Mesothelial cell of epicardium (in vitro differentiated cells): ENCODE results near the gene KIFC3. TPM values are rescaled to one million over a fixed set of nuclear protein-coding genes. Genes with fewer than 3 reads are reported as not detected.
"Not testable (repeated sequence)": the region's sequence is repeated elsewhere in the genome, so short reads cannot be mapped to it uniquely, and the experiment has no call there.

Experiments used
- DNase-seq, 2 experiments: peaks; one replicate each; pipeline ENCODE4 v3.0.0; 2021; ENCODE audit warnings: low spot score in 2 of 2; ENCODE audit not compliant: unreplicated experiment in 2 of 2
- H3K27ac Mint-ChIP-seq: 2 replicates; pipeline ENCODE4 v1.8.0; 2021; ENCODE audit warnings: mixed read lengths
- H3K27me3 Mint-ChIP-seq: 2 replicates; pipeline ENCODE4 v1.8.0; 2021; ENCODE audit warnings: low read depth, mixed read lengths
- H3K36me3 Mint-ChIP-seq: 2 replicates; pipeline ENCODE4 v1.8.0; 2021; ENCODE audit warnings: mixed read lengths
- H3K4me1 Mint-ChIP-seq: 2 replicates; pipeline ENCODE4 v1.8.0; 2021; ENCODE audit warnings: mixed read lengths
- H3K4me3 Mint-ChIP-seq: 2 replicates; pipeline ENCODE4 v1.8.0; 2021; ENCODE audit warnings: mild to moderate bottlenecking, moderate library complexity, mixed read lengths
- H3K9me3 Mint-ChIP-seq: 2 replicates; pipeline ENCODE4 v1.8.0; 2021; ENCODE audit warnings: mixed read lengths
- CTCF ChIP-seq: fragments of 200-600 bp; sonication (generic); IDR thresholded peaks from one replicate; pipeline ENCODE4 v1.5.0; 2021; ENCODE audit warnings: antibody characterized with exemption; ENCODE audit not compliant: unreplicated experiment
- total RNA-seq: library from RNA; stranded (reverse); gene quantifications from 3 replicates; pipeline ENCODE4 v1.2.1, GENCODE V29; 2021

Gene KIFC3
- total RNA-seq, 1 donor from 2014 or later: 38.7 TPM

- peaks cover 2% of the 10 kb centered on the region for H3K4me1 Mint-ChIP-seq
- H3K36me3 Mint-ChIP-seq: peaks cover 10% of the 10 kb centered on the region
- no peak for TF ChIP-seq CTCF
- peaks cover under 1% of the 10 kb centered on the region for H3K9me3 Mint-ChIP-seq
- no peak overlapping the region for H3K27ac Mint-ChIP-seq
- no peak for DNase-seq
- H3K4me3 Mint-ChIP-seq: no peak overlapping the region
- no peaks in the 10 kb centered on the region for H3K27me3 Mint-ChIP-seq
Measured at GRCh38 chr16:57784334-57784733, 18.0 kb downstream of the KIFC3 start.

GRCh38 chr16:57783883-57784282 is 18.4 kb downstream of the KIFC3 start:
- no peak overlapping the region for H3K27ac Mint-ChIP-seq

GRCh38 chr16:57783116-57783515 is 19.2 kb downstream of the KIFC3 start:
- Mint-ChIP-seq H3K36me3 (peaks cover 20% of the 10 kb centered on the region), H3K27me3 (no peaks in the 10 kb centered on the region), H3K27ac (peak overlapping the region; percentile 59), H3K9me3 (peaks cover 5% of the 10 kb centered on the region), H3K4me1 (peaks cover 2% of the 10 kb centered on the region), H3K4me3 (no peak overlapping the region)
- no peak for TF ChIP-seq CTCF
- DNase-seq: no peak

More at GRCh38 chr16:57783883-57784282, 18.4 kb downstream of the KIFC3 start:
- peaks cover 2% of the 10 kb centered on the region for H3K4me1 Mint-ChIP-seq
- H3K27me3 Mint-ChIP-seq: no peaks in the 10 kb centered on the region
- no peak overlapping the region for H3K4me3 Mint-ChIP-seq
- H3K36me3 Mint-ChIP-seq: peaks cover 12% of the 10 kb centered on the region
- TF ChIP-seq CTCF: no peak
- DNase-seq: no peak
- peaks cover 5% of the 10 kb centered on the region for H3K9me3 Mint-ChIP-seq

GRCh38 chr16:57782607-57783055 is 19.7 kb downstream of the KIFC3 start:
- DNase-seq, H3K9me3 Mint-ChIP-seq, H3K4me3 Mint-ChIP-seq, H3K27me3 Mint-ChIP-seq, H3K4me1 Mint-ChIP-seq: not testable (repeated sequence)
- H3K36me3 Mint-ChIP-seq: peaks cover 20% of the 10 kb centered on the region
- H3K27ac Mint-ChIP-seq: peak overlapping the region; percentile 59

GRCh38 chr16:57781741-57782606 is 20.3 kb downstream of the KIFC3 start:
- TF ChIP-seq CTCF: no peak
- peaks cover 5% of the 10 kb centered on the region for H3K9me3 Mint-ChIP-seq
- H3K27me3 Mint-ChIP-seq: no peaks in the 10 kb centered on the region
- no peak overlapping the region for H3K4me3 Mint-ChIP-seq
- H3K36me3 Mint-ChIP-seq: peaks cover 20% of the 10 kb centered on the region
- H3K27ac Mint-ChIP-seq: no peak overlapping the region
- no peak for DNase-seq
- peaks cover under 1% of the 10 kb centered on the region for H3K4me1 Mint-ChIP-seq

GRCh38 chr16:57781349-57781740 is 20.9 kb downstream of the KIFC3 start:
- no peak for DNase-seq
- H3K27me3 Mint-ChIP-seq: no peaks in the 10 kb centered on the region
- H3K4me1 Mint-ChIP-seq: no peaks in the 10 kb centered on the region
- no peak overlapping the region for H3K4me3 Mint-ChIP-seq
- peaks cover 5% of the 10 kb centered on the region for H3K9me3 Mint-ChIP-seq
- H3K27ac Mint-ChIP-seq: no peak overlapping the region
- TF ChIP-seq CTCF: no peak
- peaks cover 20% of the 10 kb centered on the region for H3K36me3 Mint-ChIP-seq

GRCh38 chr16:57779836-57780235 is 22.5 kb downstream of the KIFC3 start:
- H3K9me3 Mint-ChIP-seq: not testable (repeated sequence)

More at GRCh38 chr16:57779836-57780235, 22.5 kb downstream of the KIFC3 start:
- not testable (repeated sequence) for H3K4me3 Mint-ChIP-seq, H3K4me1 Mint-ChIP-seq, H3K27me3 Mint-ChIP-seq, DNase-seq, H3K27ac Mint-ChIP-seq
- peaks cover 19% of the 10 kb centered on the region for H3K36me3 Mint-ChIP-seq
